HL-60 (cell line): ENCODE results near the gene AGR2.

Source experiments
- POLR2AphosphoS5 ChIP-seq: IDR thresholded peaks from 2 replicates; pipeline ENCODE4 v1.6.1; 2012; ENCODE audit warnings: low read depth
- TF ChIP-seq, protein P1 (sequence below): IDR thresholded peaks from 2 replicates; pipeline ENCODE4 v1.6.1; 2012; ENCODE audit warnings: low read depth; ENCODE audit not compliant: insufficient replicate concordance
- TF ChIP-seq, protein P2 (sequence below): IDR thresholded peaks from one replicate; pipeline ENCODE4 v1.5.1; 2011; ENCODE audit warnings: low read length, control low read depth, inconsistent platforms; ENCODE audit not compliant: insufficient read depth

DNA sequence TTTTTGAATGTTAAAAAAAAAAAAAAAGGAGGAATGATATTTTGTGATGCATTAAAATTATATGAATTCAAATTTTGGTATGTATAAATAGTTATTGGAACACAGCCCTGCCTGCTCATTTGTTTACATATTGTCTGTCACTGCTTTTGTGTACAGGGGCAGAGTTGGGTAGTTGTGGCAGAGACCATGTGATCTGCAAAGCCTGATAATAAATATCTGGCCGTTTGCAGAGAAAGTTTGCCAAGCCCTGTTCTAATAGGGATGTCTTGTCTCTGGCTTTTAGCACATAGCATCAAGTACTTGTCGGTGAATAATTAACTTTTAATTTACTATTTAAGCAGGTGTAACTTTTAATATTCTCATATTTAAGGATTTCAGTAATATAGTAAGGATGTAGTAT, 31.5 kb downstream of the AGR2 start:
- TF ChIP-seq, protein P1, sequence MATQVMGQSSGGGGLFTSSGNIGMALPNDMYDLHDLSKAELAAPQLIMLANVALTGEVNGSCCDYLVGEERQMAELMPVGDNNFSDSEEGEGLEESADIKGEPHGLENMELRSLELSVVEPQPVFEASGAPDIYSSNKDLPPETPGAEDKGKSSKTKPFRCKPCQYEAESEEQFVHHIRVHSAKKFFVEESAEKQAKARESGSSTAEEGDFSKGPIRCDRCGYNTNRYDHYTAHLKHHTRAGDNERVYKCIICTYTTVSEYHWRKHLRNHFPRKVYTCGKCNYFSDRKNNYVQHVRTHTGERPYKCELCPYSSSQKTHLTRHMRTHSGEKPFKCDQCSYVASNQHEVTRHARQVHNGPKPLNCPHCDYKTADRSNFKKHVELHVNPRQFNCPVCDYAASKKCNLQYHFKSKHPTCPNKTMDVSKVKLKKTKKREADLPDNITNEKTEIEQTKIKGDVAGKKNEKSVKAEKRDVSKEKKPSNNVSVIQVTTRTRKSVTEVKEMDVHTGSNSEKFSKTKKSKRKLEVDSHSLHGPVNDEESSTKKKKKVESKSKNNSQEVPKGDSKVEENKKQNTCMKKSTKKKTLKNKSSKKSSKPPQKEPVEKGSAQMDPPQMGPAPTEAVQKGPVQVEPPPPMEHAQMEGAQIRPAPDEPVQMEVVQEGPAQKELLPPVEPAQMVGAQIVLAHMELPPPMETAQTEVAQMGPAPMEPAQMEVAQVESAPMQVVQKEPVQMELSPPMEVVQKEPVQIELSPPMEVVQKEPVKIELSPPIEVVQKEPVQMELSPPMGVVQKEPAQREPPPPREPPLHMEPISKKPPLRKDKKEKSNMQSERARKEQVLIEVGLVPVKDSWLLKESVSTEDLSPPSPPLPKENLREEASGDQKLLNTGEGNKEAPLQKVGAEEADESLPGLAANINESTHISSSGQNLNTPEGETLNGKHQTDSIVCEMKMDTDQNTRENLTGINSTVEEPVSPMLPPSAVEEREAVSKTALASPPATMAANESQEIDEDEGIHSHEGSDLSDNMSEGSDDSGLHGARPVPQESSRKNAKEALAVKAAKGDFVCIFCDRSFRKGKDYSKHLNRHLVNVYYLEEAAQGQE = no peak
- TF ChIP-seq, protein P2, sequence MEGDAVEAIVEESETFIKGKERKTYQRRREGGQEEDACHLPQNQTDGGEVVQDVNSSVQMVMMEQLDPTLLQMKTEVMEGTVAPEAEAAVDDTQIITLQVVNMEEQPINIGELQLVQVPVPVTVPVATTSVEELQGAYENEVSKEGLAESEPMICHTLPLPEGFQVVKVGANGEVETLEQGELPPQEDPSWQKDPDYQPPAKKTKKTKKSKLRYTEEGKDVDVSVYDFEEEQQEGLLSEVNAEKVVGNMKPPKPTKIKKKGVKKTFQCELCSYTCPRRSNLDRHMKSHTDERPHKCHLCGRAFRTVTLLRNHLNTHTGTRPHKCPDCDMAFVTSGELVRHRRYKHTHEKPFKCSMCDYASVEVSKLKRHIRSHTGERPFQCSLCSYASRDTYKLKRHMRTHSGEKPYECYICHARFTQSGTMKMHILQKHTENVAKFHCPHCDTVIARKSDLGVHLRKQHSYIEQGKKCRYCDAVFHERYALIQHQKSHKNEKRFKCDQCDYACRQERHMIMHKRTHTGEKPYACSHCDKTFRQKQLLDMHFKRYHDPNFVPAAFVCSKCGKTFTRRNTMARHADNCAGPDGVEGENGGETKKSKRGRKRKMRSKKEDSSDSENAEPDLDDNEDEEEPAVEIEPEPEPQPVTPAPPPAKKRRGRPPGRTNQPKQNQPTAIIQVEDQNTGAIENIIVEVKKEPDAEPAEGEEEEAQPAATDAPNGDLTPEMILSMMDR = no peak
- no peak for TF ChIP-seq POLR2AphosphoS5
